Esophagus muscularis mucosa (tissue), 3 donors: ENCODE measurements around the gene LIPC.

ENCODE experiments used
- POLR2A ChIP-seq: fragments of 450-650 bp; IDR thresholded peaks from one replicate; pipeline ENCODE4 v1.6.1; 2017; ENCODE audit warnings: antibody characterized with exemption, moderate library complexity, mild to moderate bottlenecking, low read depth
- POLR2AphosphoS5 ChIP-seq, 2 donors: sonication (generic); formaldehyde crosslinking; IDR thresholded peaks; one replicate each; pipeline ENCODE4 v1.6.1; 2017; ENCODE audit warnings: antibody characterized with exemption in 2 of 2
- TF ChIP-seq, protein P1 (sequence below), 3 experiments: fragments of 200-600 bp in 2 of 3; fragments of 450-650 bp in 1 of 3; sonication (generic) in 2 of 3; IDR thresholded peaks; one replicate each; pipeline ENCODE4 v1.5.1; 2017 to 2019; ENCODE audit warnings: antibody characterized with exemption in 3 of 3, mild to moderate bottlenecking in 2 of 3, moderate library complexity in 1 of 3

GRCh38 chr15:58530056-58530590 is 98.3 kb downstream of the LIPC start:
- TF ChIP-seq, protein P1, sequence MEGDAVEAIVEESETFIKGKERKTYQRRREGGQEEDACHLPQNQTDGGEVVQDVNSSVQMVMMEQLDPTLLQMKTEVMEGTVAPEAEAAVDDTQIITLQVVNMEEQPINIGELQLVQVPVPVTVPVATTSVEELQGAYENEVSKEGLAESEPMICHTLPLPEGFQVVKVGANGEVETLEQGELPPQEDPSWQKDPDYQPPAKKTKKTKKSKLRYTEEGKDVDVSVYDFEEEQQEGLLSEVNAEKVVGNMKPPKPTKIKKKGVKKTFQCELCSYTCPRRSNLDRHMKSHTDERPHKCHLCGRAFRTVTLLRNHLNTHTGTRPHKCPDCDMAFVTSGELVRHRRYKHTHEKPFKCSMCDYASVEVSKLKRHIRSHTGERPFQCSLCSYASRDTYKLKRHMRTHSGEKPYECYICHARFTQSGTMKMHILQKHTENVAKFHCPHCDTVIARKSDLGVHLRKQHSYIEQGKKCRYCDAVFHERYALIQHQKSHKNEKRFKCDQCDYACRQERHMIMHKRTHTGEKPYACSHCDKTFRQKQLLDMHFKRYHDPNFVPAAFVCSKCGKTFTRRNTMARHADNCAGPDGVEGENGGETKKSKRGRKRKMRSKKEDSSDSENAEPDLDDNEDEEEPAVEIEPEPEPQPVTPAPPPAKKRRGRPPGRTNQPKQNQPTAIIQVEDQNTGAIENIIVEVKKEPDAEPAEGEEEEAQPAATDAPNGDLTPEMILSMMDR (IDR thresholded peaks at IDR 0.05) = no peak
- TF ChIP-seq POLR2A (no peak), POLR2AphosphoS5 (IDR thresholded peaks at IDR 0.05) (no peak)
